Measurements from ENCODE around the gene BANK1.

Gene BANK1

GRCh38 chr4:101941816-101942358, 151.4 kb downstream of the BANK1 start (continued):
- TF ChIP-seq KLF17 (tag by site-specific recombination; IDR thresholded peaks at IDR 0.05) (no peak), ZNF555 (tag by site-specific recombination; conservative IDR thresholded peaks at IDR 0.05) (no peak), PRDM2 (tag by site-specific recombination; IDR thresholded peaks at IDR 0.05; ENCODE audit: borderline replicate concordance) (no peak), ZNF274 (IDR thresholded peaks at IDR 0.05; ENCODE audit: low read length) (no peak), ZNF274 (tag by site-specific recombination; IDR thresholded peaks at IDR 0.05; ENCODE audit: borderline replicate concordance) (no peak), ZNF19 (tag by site-specific recombination; IDR thresholded peaks at IDR 0.05; ENCODE audit: low read depth) (no peak), ZNF16 (tag by site-specific recombination; IDR thresholded peaks at IDR 0.05; ENCODE audit: low read depth) (no peak), ZBTB49 (tag by site-specific recombination; IDR thresholded peaks at IDR 0.05; ENCODE audit: low read depth) (no peak)

GRCh38 chr4:101942891-101943290, 152.4 kb downstream of the BANK1 start:
- ChIA-PET CTCF (no interaction called here), POLR2A (no interaction called here)
- Histone ChIP-seq H3K27ac (ENCODE audit: extremely low read depth, low read depth, low read length) (no peak overlapping the region), H3K9me3 (ENCODE audit: control insufficient read depth, insufficient read depth, low read depth, low read length) (no peaks in the 10 kb centered on the region), H3K4me3 (ENCODE audit: low read depth, low read length) (no peak overlapping the region), H3K36me3 (ENCODE audit: control insufficient read depth in 2 of 2, insufficient read depth in 1 of 2, low read length in 2 of 2) (no peaks in the 10 kb centered on the region), H3K4me1 (ENCODE audit: control insufficient read depth, insufficient read depth, low read length) (no peaks in the 10 kb centered on the region)
- TF ChIP-seq MEIS1 (CRISPR knock-in tag; IDR thresholded peaks at IDR 0.05; ENCODE audit: borderline replicate concordance) (no peak), ZNF366 (tag by site-specific recombination; conservative IDR thresholded peaks at IDR 0.05) (no peak), ZNF280C (tag by site-specific recombination; IDR thresholded peaks at IDR 0.05) (no peak), ZNF600 (tag by site-specific recombination; IDR thresholded peaks at IDR 0.05) (no peak), ZNF777 (tag by site-specific recombination; IDR thresholded peaks at IDR 0.05; ENCODE audit: borderline replicate concordance) (no peak), ZNF513 (tag by site-specific recombination; IDR thresholded peaks at IDR 0.05) (no peak), ZBTB20 (tag by site-specific recombination; IDR thresholded peaks at IDR 0.05) (no peak), ZNF10 (tag by site-specific recombination; IDR thresholded peaks at IDR 0.05) (no peak), ZNF704 (tag by site-specific recombination; IDR thresholded peaks at IDR 0.05) (no peak), PRDM6 (tag by site-specific recombination; IDR thresholded peaks at IDR 0.05) (no peak), ZNF175 (tag by site-specific recombination; IDR thresholded peaks at IDR 0.05) (no peak)

All from HEK293 (cell line).